Mesenteric fat pad (tissue), 1 donor: Measurements from ENCODE around the gene TRIM49C. TPM values are rescaled to one million over a fixed set of nuclear protein-coding genes. Genes with fewer than 3 reads are reported as not detected.
"Not testable (repeated sequence)": the region's sequence is repeated elsewhere in the genome, so short reads cannot be mapped to it uniquely, and the experiment has no call there.

Source experiments
- DNase-seq: peaks from one replicate; pipeline ENCODE4 v3.0.0-alpha.2; 2020; ENCODE audit warnings: low spot score
- long read RNA-seq: library from polyadenylated mRNA; unstranded; transcript quantifications from one replicate; pipeline ENCODE4 v2.0.0, GENCODE V29; 2020
- total RNA-seq: library from RNA; stranded (reverse); fragmentation: NEBNext Ultra II Directional; extraction: Animal tissue kit (Norgen Biotek cat#: 25700); gene quantifications from one replicate; pipeline ENCODE4 v1.2.1, GENCODE V29; 2021
- donor health status: DM: yes; HTN: yes; CAD: no.

TRIM49C gene
- total RNA-seq, result not detected
- long read RNA-seq, result 0 reads

GRCh38 chr11:90030806-90031205 is at the start of gene TRIM49C:
Gene TRIM49C (plus strand): TSS chr11:90031106. CDS start chr11:90035212, 4,106 bp downstream.
- DNase-seq, result not testable (repeated sequence)

DNA sequence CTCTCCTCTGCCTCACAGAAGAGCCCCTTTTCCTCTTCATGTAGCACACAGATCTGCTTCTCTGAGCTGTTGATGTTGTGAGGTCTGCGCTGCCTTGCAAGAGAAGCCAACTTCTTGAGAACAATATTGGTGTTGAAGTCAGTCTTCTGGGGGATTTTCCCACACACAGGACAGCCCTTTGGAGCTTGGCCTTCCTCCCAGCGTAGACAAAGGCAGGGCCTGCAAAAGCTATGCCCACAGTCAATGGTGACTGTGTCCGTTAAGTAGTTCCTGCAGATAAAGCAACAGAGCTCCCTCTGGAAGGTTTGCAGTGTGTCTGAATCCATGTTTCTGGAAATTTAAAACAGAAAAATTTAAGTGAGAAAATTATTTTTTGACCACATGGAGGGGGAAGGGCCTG is 6.7 kb upstream of the TRIM49C start:
- not testable (repeated sequence) for DNase-seq

DNA sequence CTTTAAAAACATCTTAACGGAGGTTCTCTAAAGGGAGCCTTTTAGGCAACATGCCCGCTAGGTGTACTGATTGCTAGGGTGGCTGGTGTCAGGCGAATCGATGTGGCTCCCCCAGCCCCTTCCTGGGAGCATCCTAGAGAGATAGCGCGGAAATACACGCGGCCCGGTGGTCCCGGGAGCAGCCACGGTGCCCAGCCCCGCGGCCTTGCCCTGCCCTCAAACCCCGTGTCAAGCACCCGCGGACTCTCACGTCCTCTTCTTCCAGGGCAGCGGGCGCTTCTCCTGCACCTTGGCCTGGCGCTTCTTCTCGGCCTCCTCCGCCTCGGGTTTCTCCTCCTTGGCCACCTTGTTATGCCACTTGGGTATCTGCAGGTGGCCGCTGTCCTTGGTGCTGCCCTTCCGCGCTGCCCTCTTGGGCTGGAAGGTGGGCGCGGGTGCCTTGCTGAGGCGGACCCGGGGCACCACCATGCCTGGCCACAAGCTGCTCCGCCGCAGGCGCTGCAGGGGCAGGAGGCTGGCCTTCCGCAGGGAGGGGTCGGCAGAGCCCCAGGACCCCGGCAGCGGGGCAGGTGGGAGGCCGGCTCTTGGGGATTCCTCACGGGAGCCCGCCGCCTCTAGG is 20.8 kb downstream of the TRIM49C start:
- not testable (repeated sequence) for DNase-seq

- not testable (repeated sequence) for DNase-seq
These were observed 21.4 kb downstream of the TRIM49C start for GRCh38 chr11:90052311-90052710.

GRCh38 chr11:90053545-90053944 is 22.6 kb downstream of the TRIM49C start:
- DNase-seq, result not testable (repeated sequence)

DNA sequence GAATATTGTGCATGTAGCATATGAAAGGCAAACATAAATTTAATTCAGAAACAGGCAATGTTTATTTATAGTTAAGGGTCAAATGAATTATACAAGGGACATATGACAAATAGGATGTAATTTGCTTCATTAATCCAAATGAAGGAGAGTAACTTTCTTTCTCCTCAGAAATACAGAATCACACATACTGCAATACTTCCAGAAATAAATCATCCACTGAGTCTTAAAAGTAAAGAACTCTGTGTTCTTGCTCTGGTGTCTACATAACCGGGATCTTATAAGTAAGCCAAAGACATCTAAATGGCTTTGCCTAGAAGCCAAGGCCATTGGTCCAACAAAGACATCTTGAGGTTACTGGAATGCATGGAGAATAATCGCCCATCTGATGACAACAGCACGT is 54.7 kb downstream of the TRIM49C start, which contains the start of gene UBTFL1:
UBTFL1 (plus strand) TSS at position 301 of the 400 bp plus-strand sequence; CDS start at position 301, 0 bp downstream.
- DNase-seq, result not testable (repeated sequence)

DNA sequence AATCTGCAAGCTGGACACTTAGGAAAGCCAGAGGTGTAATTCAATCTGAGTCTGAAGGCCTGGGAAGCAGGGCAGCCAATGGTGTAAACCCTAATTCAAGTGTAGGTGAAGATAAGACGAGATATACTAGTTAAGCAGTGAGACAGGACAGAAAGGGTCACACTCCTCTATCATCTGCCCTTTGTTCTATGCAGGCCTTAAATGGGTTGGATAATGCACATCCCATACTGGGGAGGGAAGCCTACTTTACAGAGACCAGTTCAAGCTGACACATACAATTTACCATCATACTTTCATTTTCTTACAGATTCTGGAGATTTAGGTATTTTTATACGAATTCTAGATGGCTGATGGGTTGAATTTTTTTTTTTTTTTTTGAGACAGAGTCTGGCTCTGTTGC is 57.8 kb downstream of the TRIM49C start:
- not testable (repeated sequence) for DNase-seq

Other genes starting within 250 kb of the TRIM49C start
- gene TRIM49, start 222.5 kb upstream of the TRIM49C start, total RNA-seq, result not detected
- gene TRIM64B, start 152.6 kb upstream of the TRIM49C start, total RNA-seq, result not detected
- not detected for gene TRIM49D1, start 108.9 kb upstream of the TRIM49C start, total RNA-seq
- gene TRIM49D2, start 107.0 kb upstream of the TRIM49C start, total RNA-seq, result not detected
- not detected for gene TRIM64, start 65.1 kb upstream of the TRIM49C start, total RNA-seq
- gene UBTFL1, start 54.8 kb downstream of the TRIM49C start, total RNA-seq, result not detected
- gene NAALAD2, start 103.6 kb downstream of the TRIM49C start, total RNA-seq, result 2.7 TPM
- gene CHORDC1, start 191.9 kb downstream of the TRIM49C start, total RNA-seq, result 35.3 TPM